Endothelial cell of umbilical vein (primary cell): Measurements from ENCODE around the gene HSF2BP. TPM values are rescaled to one million over a fixed set of nuclear protein-coding genes. Genes with fewer than 3 reads are reported as not detected.

Experiments
- BruUV-seq: library from RNA; stranded (reverse); fragments of 400-500 nt; replicated peaks from 2 replicates; lab custom pipeline; 2021; lab: Mats Ljungman, UMichigan
- CTCF ChIA-PET: fragments of 300-600, 350-600 bp; sonication (Branson Sonifier 250); formaldehyde crosslinking; loops from one replicate; lab custom pipeline; 2021; ENCODE audit warnings: antibody characterized with exemption, inconsistent platforms; lab: Charles Lee
- POLR2A ChIA-PET: fragments of 300-600, 350-600 bp; sonication (Branson Sonifier 250); formaldehyde crosslinking; loops from one replicate; lab custom pipeline; 2021; ENCODE audit warnings: antibody characterized with exemption, inconsistent platforms; lab: Charles Lee
- DNase-seq: peaks from one replicate; pipeline ENCODE4 v3.0.0-alpha.2; 2011; ENCODE audit warnings: low read depth, low spot score
- FAIRE-seq: peaks from 2 replicates; lab custom pipeline; 2011; peaks lifted over from hg19 to GRCh38; lab: Jason Lieb, UNC
- H2AFZ ChIP-seq: 2 replicates; pipeline ENCODE4 v1.6.0; 2012; ENCODE audit warnings: low read depth, low read length, control low read depth, inconsistent platforms
- H3K27ac ChIP-seq: 2 replicates; pipeline ENCODE4 v1.5.1; 2011; ENCODE audit warnings: low read depth, mild to moderate bottlenecking, control low read depth, low read length, moderate library complexity; ENCODE audit not compliant: insufficient read depth
- H3K27me3 ChIP-seq, 2 experiments: 2 replicates each; pipeline versions ENCODE4 v1.6.0 to v1.6.1; 2011; ENCODE audit warnings: low read length in 2 of 2, mixed read lengths in 1 of 2; ENCODE audit not compliant: control insufficient read depth in 2 of 2, insufficient read depth in 2 of 2
- H3K36me3 ChIP-seq, 2 experiments: 2 replicates in 1 of 2; 3 replicates in 1 of 2; pipeline ENCODE4 v1.5.1; 2011; ENCODE audit warnings: low read length in 2 of 2, mild to moderate bottlenecking in 1 of 2, moderate library complexity in 1 of 2; ENCODE audit not compliant: control insufficient read depth in 2 of 2, insufficient read depth in 2 of 2; ENCODE audit errors: extremely low read depth in 1 of 2
- H3K4me1 ChIP-seq: 3 replicates; pipeline ENCODE4 v1.5.1; 2011; ENCODE audit warnings: mild to moderate bottlenecking, low read length; ENCODE audit not compliant: control insufficient read depth, insufficient read depth; ENCODE audit errors: extremely low read depth
- H3K4me2 ChIP-seq: 2 replicates; pipeline ENCODE4 v1.6.1; 2011; ENCODE audit warnings: low read length, control low read depth, mixed read lengths; ENCODE audit not compliant: insufficient read depth
- H3K4me3 ChIP-seq, 3 experiments: fragments of 200-600 bp in 1 of 3; sonication (generic), shearing (Covaris generic) in 1 of 3; replicated peaks in 1 of 3; 2 replicates each; pipeline ENCODE4 v1.5.1; 2011 to 2016; ENCODE audit warnings: control low read depth in 3 of 3, low read length in 3 of 3, mild to moderate bottlenecking in 2 of 3, inconsistent platforms in 1 of 3, low read depth in 1 of 3, moderate library complexity in 1 of 3; ENCODE audit not compliant: insufficient read depth in 1 of 3
- H3K79me2 ChIP-seq: 2 replicates; pipeline ENCODE4 v1.6.0; 2012; ENCODE audit warnings: low read length, inconsistent platforms; ENCODE audit not compliant: control insufficient read depth, insufficient read depth
- H3K9ac ChIP-seq: replicated peaks from 2 replicates; pipeline ENCODE3; 2011; ENCODE audit warnings: low read length, control low read depth; ENCODE audit not compliant: insufficient read depth; ENCODE audit errors: extremely low read depth
- H3K9me1 ChIP-seq: replicated peaks from 3 replicates; pipeline ENCODE4 v1.6.0; 2011; ENCODE audit warnings: mild to moderate bottlenecking, low read length; ENCODE audit not compliant: control insufficient read depth, insufficient read depth; ENCODE audit errors: extremely low read depth
- H3K9me3 ChIP-seq: replicated peaks from 2 replicates; pipeline ENCODE4 v1.5.1; 2012; ENCODE audit warnings: low read length, inconsistent platforms; ENCODE audit not compliant: control insufficient read depth, insufficient read depth
- H4K20me1 ChIP-seq: replicated peaks from 2 replicates; pipeline ENCODE3; 2011; ENCODE audit warnings: mild to moderate bottlenecking, low read length; ENCODE audit not compliant: control insufficient read depth, insufficient read depth; ENCODE audit errors: extremely low read depth
- EZH2 ChIP-seq: IDR thresholded peaks from 2 replicates; pipeline ENCODE4 v1.6.1; 2012; ENCODE audit warnings: borderline replicate concordance, low read depth, mild to moderate bottlenecking, moderate library complexity, low read length, inconsistent platforms; ENCODE audit not compliant: severe bottlenecking
- FOS ChIP-seq: IDR thresholded peaks from 2 replicates; pipeline ENCODE4 v1.6.1; 2011; ENCODE audit warnings: mild to moderate bottlenecking, low read length, moderate library complexity, borderline replicate concordance; ENCODE audit not compliant: insufficient read depth
- GATA2 ChIP-seq: IDR thresholded peaks from 2 replicates; pipeline ENCODE4 v1.7.0; 2011; ENCODE audit warnings: low read depth, mild to moderate bottlenecking, moderate library complexity, mixed read lengths, low read length; ENCODE audit not compliant: insufficient read length, insufficient read depth
- JUN ChIP-seq: IDR thresholded peaks from 2 replicates; pipeline ENCODE4 v1.6.1; 2011; ENCODE audit warnings: borderline replicate concordance, low read depth; ENCODE audit not compliant: insufficient read length, insufficient read depth
- MYC ChIP-seq: IDR thresholded peaks from one replicate; pipeline ENCODE4 v1.6.1; 2011; ENCODE audit warnings: mild to moderate bottlenecking, low read depth, low read length
- POLR2A ChIP-seq: IDR thresholded peaks from 2 replicates; pipeline ENCODE4 v1.6.1; 2012; ENCODE audit warnings: low read depth, mild to moderate bottlenecking, control low read depth, low read length
- POLR2AphosphoS5 ChIP-seq: IDR thresholded peaks from 2 replicates; pipeline ENCODE4 v1.6.1; 2012; ENCODE audit warnings: low read depth, mild to moderate bottlenecking, control low read depth, low read length, moderate library complexity; ENCODE audit not compliant: insufficient read depth
- dilution Hi-C: fragments of 300-500 bp; cut with MboI; formaldehyde crosslinking; loops from one replicate; pipeline ENCODE4 v1.15.0; 2019; ENCODE audit warnings: low sequenced_read_pairs; ENCODE audit not compliant: extremely low pct_ligation_motif_present
- intact Hi-C: fragments of 100-400 bp; cut with micrococcal nuclease; formaldehyde crosslinking; loops from one replicate; pipeline ENCODE4 v1.10.0; 2022
- polyA plus RNA-seq, 4 experiments: library from polyadenylated mRNA; depleted of rRNA in 3 of 4; stranded (reverse) in 3 of 4; unstranded in 1 of 4; fragments of >200 nt; gene quantifications; 2 replicates each; pipeline versions ENCODE4 v1.2.1 to v1.2.3, GENCODE V29; 2011 to 2012; ENCODE audit warnings: missing spikeins in 1 of 4
- total RNA-seq: library from RNA; stranded (reverse); gene quantifications from 2 replicates; pipeline ENCODE4 v1.2.3, GENCODE V29; 2021
- TF ChIP-seq, protein P1 (sequence below), 2 donors: IDR thresholded peaks; 1 replicate in 1 of 2; 2 replicates in 1 of 2; pipeline ENCODE4 v1.5.1; 2011; ENCODE audit warnings: low read length in 2 of 2, mild to moderate bottlenecking in 2 of 2, moderate library complexity in 2 of 2, control low read depth in 1 of 2, inconsistent platforms in 1 of 2, low read depth in 1 of 2; ENCODE audit not compliant: insufficient read depth in 1 of 2; ENCODE audit errors: extremely low read depth in 1 of 2
- TF ChIP-seq, protein P2 (sequence below): IDR thresholded peaks from 2 replicates; pipeline ENCODE4 v1.6.1; 2011; ENCODE audit not compliant: insufficient read depth, insufficient read length

The HSF2BP gene
- total and polyA plus RNA-seq, 2 donors (not counting 3 experiments of a cell fraction or from before 2014, with no cell fraction given) = 0.41 to 0.55 TPM

DNA sequence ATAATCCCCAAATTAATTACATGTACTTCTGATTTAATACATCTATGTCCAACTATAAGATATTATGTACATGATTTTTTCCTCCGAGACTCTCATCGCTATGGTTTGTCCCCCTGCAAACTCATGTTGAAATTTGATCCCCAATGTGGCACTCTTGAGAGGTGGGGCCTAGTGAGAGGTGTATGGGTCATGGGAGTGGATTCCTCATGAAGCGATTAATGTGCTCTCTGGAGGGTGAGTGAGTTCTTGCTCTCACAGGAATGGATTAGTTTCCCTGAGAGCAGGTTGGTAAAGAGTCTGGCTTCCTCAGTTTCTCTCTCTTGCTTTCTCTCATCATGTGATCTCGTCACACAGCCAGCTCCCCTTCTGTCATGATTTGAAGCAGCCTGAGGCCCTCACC is 16.1 kb downstream of the HSF2BP start:
- no peak overlapping the region for H2AFZ ChIP-seq
- no peaks in the 10 kb centered on the region for H4K20me1 ChIP-seq
- TF ChIP-seq GATA2 (no peak), POLR2AphosphoS5 (no peak), FOS (no peak), JUN (no peak), POLR2A (no peak), MYC (no peak), EZH2 (no peak)
- TF ChIP-seq, protein P1, sequence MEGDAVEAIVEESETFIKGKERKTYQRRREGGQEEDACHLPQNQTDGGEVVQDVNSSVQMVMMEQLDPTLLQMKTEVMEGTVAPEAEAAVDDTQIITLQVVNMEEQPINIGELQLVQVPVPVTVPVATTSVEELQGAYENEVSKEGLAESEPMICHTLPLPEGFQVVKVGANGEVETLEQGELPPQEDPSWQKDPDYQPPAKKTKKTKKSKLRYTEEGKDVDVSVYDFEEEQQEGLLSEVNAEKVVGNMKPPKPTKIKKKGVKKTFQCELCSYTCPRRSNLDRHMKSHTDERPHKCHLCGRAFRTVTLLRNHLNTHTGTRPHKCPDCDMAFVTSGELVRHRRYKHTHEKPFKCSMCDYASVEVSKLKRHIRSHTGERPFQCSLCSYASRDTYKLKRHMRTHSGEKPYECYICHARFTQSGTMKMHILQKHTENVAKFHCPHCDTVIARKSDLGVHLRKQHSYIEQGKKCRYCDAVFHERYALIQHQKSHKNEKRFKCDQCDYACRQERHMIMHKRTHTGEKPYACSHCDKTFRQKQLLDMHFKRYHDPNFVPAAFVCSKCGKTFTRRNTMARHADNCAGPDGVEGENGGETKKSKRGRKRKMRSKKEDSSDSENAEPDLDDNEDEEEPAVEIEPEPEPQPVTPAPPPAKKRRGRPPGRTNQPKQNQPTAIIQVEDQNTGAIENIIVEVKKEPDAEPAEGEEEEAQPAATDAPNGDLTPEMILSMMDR (IDR thresholded peaks at IDR 0.05; ENCODE audit: extremely low read depth in 1 of 2, insufficient read depth in 1 of 2, low read depth in 1 of 2, low read length in 2 of 2) = no peak
- TF ChIP-seq, protein P2, sequence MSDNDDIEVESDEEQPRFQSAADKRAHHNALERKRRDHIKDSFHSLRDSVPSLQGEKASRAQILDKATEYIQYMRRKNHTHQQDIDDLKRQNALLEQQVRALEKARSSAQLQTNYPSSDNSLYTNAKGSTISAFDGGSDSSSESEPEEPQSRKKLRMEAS = no peak
- DNase-seq (no peak), FAIRE-seq (no peak)
- no peak overlapping the region for H3K4me2 ChIP-seq
- BruUV-seq = no TSS peak
- no peaks in the 10 kb centered on the region for H3K9me1 ChIP-seq
- ChIA-PET CTCF (no interaction called here), POLR2A (no interaction called here)
- no peak overlapping the region for H3K4me3 ChIP-seq
- no peak overlapping the region for H3K27ac ChIP-seq
- intact Hi-C loops = no loop called here
- H3K27me3 ChIP-seq = no peaks in the 10 kb centered on the region
- no peaks in the 10 kb centered on the region for H3K36me3 ChIP-seq
- no peak overlapping the region for H3K9ac ChIP-seq
- H3K9me3 ChIP-seq = no peaks in the 10 kb centered on the region
- H3K4me1 ChIP-seq = peaks cover 14% of the 10 kb centered on the region
- dilution Hi-C loops = no loop called here
- H3K79me2 ChIP-seq = no peaks in the 10 kb centered on the region
